Measurements from ENCODE around the gene GABRB3.

GRCh38 chr15:26713498-26713897 is 59.4 kb downstream of the GABRB3 start:
- TF ChIP-seq, protein P1, sequence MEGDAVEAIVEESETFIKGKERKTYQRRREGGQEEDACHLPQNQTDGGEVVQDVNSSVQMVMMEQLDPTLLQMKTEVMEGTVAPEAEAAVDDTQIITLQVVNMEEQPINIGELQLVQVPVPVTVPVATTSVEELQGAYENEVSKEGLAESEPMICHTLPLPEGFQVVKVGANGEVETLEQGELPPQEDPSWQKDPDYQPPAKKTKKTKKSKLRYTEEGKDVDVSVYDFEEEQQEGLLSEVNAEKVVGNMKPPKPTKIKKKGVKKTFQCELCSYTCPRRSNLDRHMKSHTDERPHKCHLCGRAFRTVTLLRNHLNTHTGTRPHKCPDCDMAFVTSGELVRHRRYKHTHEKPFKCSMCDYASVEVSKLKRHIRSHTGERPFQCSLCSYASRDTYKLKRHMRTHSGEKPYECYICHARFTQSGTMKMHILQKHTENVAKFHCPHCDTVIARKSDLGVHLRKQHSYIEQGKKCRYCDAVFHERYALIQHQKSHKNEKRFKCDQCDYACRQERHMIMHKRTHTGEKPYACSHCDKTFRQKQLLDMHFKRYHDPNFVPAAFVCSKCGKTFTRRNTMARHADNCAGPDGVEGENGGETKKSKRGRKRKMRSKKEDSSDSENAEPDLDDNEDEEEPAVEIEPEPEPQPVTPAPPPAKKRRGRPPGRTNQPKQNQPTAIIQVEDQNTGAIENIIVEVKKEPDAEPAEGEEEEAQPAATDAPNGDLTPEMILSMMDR (IDR thresholded peaks at IDR 0.05 in 8 of 11, conservative IDR thresholded peaks at IDR 0.05 in 3 of 11) = no peak
- TF ChIP-seq POLR2A (IDR thresholded peaks at IDR 0.05) (no peak), POLR2AphosphoS5 (IDR thresholded peaks at IDR 0.05) (no peak)

Data from spleen (tissue), 7 donors.